ENCODE data around the gene CCDC61. TPM values are rescaled to one million over a fixed set of nuclear protein-coding genes. Genes with fewer than 3 reads are reported as not detected.

The CCDC61 gene
- total and polyA plus RNA-seq, 2 donors (not counting 1 experiment from before 2014, with no cell fraction given): 20.6 to 30.1 TPM

DNA sequence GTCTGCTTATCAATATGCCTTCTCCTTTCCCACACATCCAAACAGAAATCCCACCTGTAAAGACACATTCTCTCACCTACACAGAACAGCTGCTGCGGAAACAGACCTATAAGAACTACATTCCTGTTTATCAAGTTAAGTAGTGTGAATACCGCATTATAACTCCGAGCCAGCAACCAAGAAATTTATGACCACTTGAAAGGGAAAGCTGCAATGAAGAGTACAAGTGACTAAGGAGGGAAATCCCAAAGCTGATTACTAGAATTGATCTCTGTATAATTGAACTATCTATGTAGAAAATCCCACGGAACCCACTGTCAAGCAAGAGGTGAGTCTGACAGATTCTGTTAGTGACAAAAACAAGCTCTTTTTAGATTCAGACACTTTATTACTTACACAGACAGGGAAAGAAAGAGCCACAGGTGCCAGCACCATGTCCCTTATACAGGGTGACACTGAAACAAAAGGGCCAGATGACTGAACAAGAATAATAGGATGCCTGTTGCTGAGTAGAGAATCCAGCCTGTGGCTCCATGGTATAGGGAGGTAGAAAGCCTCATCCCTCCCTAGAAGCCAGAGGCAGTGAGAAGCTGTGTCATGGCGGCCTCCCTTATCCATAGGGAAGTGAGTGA lies 47.1 kb downstream of the CCDC61 start:
- no peaks in the 10 kb centered on the region for H3K4me1 ChIP-seq (ENCODE audit: control insufficient read depth in 2 of 2, insufficient read depth in 2 of 2, low read length in 2 of 2)
- no peak overlapping the region for H3K4me3 Mint-ChIP-seq
- H3K9ac ChIP-seq (ENCODE audit: low read length): no peak overlapping the region
- H3K36me3 ChIP-seq (replicated peaks in 1 of 2; ENCODE audit: control extremely low read depth in 1 of 2, control insufficient read depth in 1 of 2, extremely low read depth in 1 of 2, insufficient read depth in 2 of 2, low read length in 1 of 2): no peaks in the 10 kb centered on the region
- H3K79me2 ChIP-seq (ENCODE audit: control insufficient read depth, insufficient read depth, low read length): no peaks in the 10 kb centered on the region
- no peaks in the 10 kb centered on the region for H3K4me1 Mint-ChIP-seq
- no peak overlapping the region for H3K4me3 ChIP-seq (ENCODE audit: control extremely low read depth in 1 of 5, extremely low read depth in 1 of 5, insufficient read depth in 1 of 5, low read depth in 2 of 5, low read length in 4 of 5)
- no peak overlapping the region for H2AFZ ChIP-seq (ENCODE audit: insufficient read depth, low read depth, low read length, poor library complexity, severe bottlenecking)
- TF ChIP-seq, protein P1, sequence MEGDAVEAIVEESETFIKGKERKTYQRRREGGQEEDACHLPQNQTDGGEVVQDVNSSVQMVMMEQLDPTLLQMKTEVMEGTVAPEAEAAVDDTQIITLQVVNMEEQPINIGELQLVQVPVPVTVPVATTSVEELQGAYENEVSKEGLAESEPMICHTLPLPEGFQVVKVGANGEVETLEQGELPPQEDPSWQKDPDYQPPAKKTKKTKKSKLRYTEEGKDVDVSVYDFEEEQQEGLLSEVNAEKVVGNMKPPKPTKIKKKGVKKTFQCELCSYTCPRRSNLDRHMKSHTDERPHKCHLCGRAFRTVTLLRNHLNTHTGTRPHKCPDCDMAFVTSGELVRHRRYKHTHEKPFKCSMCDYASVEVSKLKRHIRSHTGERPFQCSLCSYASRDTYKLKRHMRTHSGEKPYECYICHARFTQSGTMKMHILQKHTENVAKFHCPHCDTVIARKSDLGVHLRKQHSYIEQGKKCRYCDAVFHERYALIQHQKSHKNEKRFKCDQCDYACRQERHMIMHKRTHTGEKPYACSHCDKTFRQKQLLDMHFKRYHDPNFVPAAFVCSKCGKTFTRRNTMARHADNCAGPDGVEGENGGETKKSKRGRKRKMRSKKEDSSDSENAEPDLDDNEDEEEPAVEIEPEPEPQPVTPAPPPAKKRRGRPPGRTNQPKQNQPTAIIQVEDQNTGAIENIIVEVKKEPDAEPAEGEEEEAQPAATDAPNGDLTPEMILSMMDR (IDR thresholded peaks at IDR 0.05): no peak
- no peak for TF ChIP-seq EZH2 (IDR thresholded peaks at IDR 0.05; ENCODE audit: borderline replicate concordance, insufficient read depth, low read depth, low read length, poor library complexity, severe bottlenecking)
- H3K4me2 ChIP-seq (replicated peaks; ENCODE audit: low read depth, low read length, poor library complexity, severe bottlenecking): no peak overlapping the region
- CTCF ChIA-PET: interaction anchor here (0.8 to 0.9 kb wide), 2 partner anchors 13 to 150 kb away, joined by 3 to 7 read pairs; no protein-coding TSS in a partner anchor
- no peak overlapping the region for H3K27ac Mint-ChIP-seq
- H3K9me3 ChIP-seq (ENCODE audit: control extremely low read depth in 1 of 3, control insufficient read depth in 2 of 3, insufficient read depth in 1 of 3, low read length in 2 of 3): no peaks in the 10 kb centered on the region
- DNase-seq (no peak), ATAC-seq (ENCODE audit: low read depth) (no peak)
- H4K20me1 ChIP-seq (ENCODE audit: control insufficient read depth, insufficient read depth, low read length, poor library complexity, severe bottlenecking): no peaks in the 10 kb centered on the region
- intact Hi-C loops (cut with micrococcal nuclease): no loop called here
- peaks cover 0 to 14% (median 9%) of the 10 kb centered on the region in 4 experiments for H3K27me3 ChIP-seq (replicated peaks in 1 of 4; ENCODE audit: control extremely low read depth in 1 of 4, control insufficient read depth in 3 of 4, insufficient read depth in 4 of 4, low read length in 3 of 4)
- no peak overlapping the region for H3K27ac ChIP-seq (ENCODE audit: low read length in 2 of 2)
- POLR2A ChIA-PET: no interaction called here
- H3K9me3 Mint-ChIP-seq (ENCODE audit: insufficient read depth): no peaks in the 10 kb centered on the region
- H3K27me3 Mint-ChIP-seq: peaks cover 66% of the 10 kb centered on the region
- no CpG with 5 or more reads among the region's 5 CpGs for WGBS (ENCODE audit: insufficient coverage)

DNA sequence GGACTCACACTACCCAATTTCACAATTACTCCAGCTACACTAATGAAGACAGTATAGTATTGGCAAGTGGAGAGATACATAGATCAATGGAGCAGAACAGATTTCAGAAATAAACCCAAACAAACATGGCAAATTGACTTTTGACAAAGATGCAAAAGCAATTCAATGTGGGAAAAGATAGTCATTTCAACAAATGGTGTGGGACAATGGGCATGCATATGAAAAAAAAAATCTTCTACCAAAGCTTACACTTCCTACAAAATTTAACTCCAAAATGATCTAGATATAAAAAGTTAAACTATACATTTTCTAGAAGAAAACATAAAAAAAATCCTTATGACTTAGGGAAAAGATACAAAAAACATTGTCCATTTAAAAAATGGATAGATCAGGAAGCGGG lies 48.3 kb downstream of the CCDC61 start:
- Histone ChIP-seq H3K27me3 (replicated peaks in 1 of 4; ENCODE audit: control extremely low read depth in 1 of 4, control insufficient read depth in 3 of 4, insufficient read depth in 4 of 4, low read length in 3 of 4) (peaks cover 0 to 14% (median 9%) of the 10 kb centered on the region in 4 experiments), H4K20me1 (ENCODE audit: control insufficient read depth, insufficient read depth, low read length, poor library complexity, severe bottlenecking) (no peaks in the 10 kb centered on the region), H3K9me3 (ENCODE audit: control extremely low read depth in 1 of 3, control insufficient read depth in 2 of 3, insufficient read depth in 1 of 3, low read length in 2 of 3) (no peaks in the 10 kb centered on the region), H2AFZ (ENCODE audit: insufficient read depth, low read depth, low read length, poor library complexity, severe bottlenecking) (no peak overlapping the region), H3K79me2 (ENCODE audit: control insufficient read depth, insufficient read depth, low read length) (no peaks in the 10 kb centered on the region), H3K4me1 (ENCODE audit: control insufficient read depth in 2 of 2, insufficient read depth in 2 of 2, low read length in 2 of 2) (no peaks in the 10 kb centered on the region), H3K4me2 (replicated peaks; ENCODE audit: low read depth, low read length, poor library complexity, severe bottlenecking) (no peak overlapping the region), H3K9ac (ENCODE audit: low read length) (no peak overlapping the region), H3K36me3 (replicated peaks in 1 of 2; ENCODE audit: control extremely low read depth in 1 of 2, control insufficient read depth in 1 of 2, extremely low read depth in 1 of 2, insufficient read depth in 2 of 2, low read length in 1 of 2) (no peaks in the 10 kb centered on the region), H3K27ac (ENCODE audit: low read length in 2 of 2) (no peak overlapping the region), H3K4me3 (ENCODE audit: control extremely low read depth in 1 of 5, extremely low read depth in 1 of 5, insufficient read depth in 1 of 5, low read depth in 2 of 5, low read length in 4 of 5) (no peak overlapping the region)
- H3K27ac Mint-ChIP-seq: no peak overlapping the region
- WGBS (ENCODE audit: insufficient coverage): 100% methylated on average over 1 of the region's 1 CpG
- intact Hi-C loops (cut with micrococcal nuclease): no loop called here
- DNase-seq (no peak), ATAC-seq (ENCODE audit: low read depth) (no peak)
- no peaks in the 10 kb centered on the region for H3K9me3 Mint-ChIP-seq (ENCODE audit: insufficient read depth)
- ChIA-PET POLR2A (no interaction called here), CTCF (no interaction called here)
- H3K4me1 Mint-ChIP-seq: no peaks in the 10 kb centered on the region
- H3K27me3 Mint-ChIP-seq: peaks cover 71% of the 10 kb centered on the region
- TF ChIP-seq, protein P1 (IDR thresholded peaks at IDR 0.05): no peak
- no peak for TF ChIP-seq EZH2 (IDR thresholded peaks at IDR 0.05; ENCODE audit: borderline replicate concordance, insufficient read depth, low read depth, low read length, poor library complexity, severe bottlenecking)
- H3K4me3 Mint-ChIP-seq: no peak overlapping the region

All from B cell (primary cell).